HG03196 (cell line): Measurements from ENCODE around the gene PDXDC1.
A peak's percentile ranks its signal among the peaks of the same experiment; 100 is the strongest.
"Not testable (repeated sequence)": the region's sequence is repeated elsewhere in the genome, so short reads cannot be mapped to it uniquely, and the experiment has no call there.

Experiments
- ATAC-seq: cut with Tn5 transposase; IDR thresholded peaks from one replicate; pipeline ENCODE4 v1.9.1; 2021; ENCODE audit not compliant: unreplicated experiment

Gene PDXDC1

DNA sequence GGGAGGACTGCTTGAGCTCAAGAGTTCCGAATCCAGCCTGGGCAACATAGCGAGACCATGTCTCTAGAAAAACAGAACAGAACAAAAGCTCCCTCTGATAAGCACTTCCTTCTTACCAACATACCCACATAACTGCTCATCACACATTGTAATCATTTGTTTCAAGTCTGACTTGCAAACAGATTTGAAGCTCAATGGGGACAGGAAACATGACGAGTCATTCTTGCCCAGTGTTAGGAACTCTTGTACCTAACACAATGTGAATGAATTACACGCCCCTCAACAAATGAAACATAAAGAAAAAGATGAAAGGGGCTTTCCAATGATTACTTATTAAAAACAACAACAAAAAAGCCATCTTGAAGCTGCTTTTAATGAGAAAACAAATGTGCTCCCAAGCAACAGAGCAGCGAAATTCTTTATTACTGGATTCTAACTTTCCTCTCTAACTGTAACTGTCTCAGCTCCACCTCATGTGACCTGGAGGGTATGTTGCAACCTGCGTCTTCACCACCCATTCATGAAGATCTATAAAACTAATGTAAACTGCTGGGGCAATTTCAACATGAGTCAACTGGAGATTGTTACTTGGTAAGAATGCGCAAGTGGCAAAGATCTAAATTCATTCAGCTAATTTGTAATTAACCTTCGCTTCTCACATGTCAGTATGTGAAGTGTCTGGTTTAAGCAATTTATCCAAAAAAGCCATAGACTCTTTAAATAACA, 87.4 kb downstream of the PDXDC1 start:
- not testable (repeated sequence) for ATAC-seq

GRCh38 chr16:15065961-15066360, 91.1 kb downstream of the PDXDC1 start:
- ATAC-seq, result not testable (repeated sequence)

DNA sequence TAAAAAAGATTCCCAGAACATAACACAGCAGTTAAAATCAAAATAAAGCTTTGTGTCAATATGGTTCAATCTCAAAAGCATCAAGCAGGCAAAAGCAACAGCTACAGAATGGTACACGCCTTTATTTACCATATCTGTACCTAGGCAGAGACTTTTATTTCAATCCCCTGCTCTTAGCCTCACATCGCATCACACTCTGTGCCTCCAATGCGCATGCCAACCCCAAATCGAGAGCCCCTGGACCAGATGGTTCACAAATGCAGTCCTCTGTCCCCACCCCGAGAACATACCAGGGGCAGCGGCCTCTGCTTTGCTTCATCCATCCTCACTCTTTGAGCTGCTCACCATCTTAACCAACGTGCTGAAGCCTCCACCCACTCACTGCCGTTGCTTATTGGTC, 91.9 kb downstream of the PDXDC1 start:
- not testable (repeated sequence) for ATAC-seq

DNA sequence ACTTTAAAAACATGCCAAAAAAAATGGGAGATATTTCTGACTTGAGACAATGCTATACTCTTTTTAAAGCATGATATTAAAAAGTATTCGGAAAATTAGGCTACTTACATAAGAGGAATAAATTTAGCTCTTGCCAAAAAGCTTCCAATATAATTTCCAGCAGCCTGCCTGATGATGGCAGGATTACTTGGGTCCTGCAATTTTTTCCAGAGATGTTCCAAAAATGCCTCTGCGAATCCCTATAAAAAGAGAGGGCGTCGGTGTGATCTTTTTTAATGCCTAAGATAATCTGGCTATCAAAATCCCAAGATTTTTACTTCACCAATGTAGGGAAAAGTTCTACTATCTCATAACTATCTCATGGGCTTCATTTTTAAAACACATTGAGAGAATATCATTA, 96.2 kb downstream of the PDXDC1 start:
- not testable (repeated sequence) for ATAC-seq

- ATAC-seq, result not testable (repeated sequence)
Measured at GRCh38 chr16:15071916-15072769, 97.3 kb downstream of the PDXDC1 start.

DNA sequence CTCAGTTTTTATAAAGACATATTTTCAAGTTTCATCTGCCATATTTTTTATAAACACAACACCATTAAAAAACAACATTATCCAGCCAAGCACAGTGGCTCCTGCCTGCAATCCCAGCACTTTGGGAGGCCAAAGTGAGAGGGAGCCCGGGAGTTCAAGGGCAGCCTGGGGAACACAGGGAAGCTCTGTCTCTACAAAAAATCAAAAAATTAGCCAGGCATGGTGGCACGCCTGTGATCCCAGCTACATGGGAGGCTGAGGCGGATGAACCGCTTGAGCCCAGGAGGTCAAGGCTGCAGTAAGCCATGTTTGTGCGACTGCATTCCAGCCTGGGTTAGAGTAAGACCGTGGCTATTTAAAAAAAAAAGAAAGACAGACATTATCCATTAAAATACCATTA, 98.3 kb downstream of the PDXDC1 start:
- no peak for ATAC-seq

DNA sequence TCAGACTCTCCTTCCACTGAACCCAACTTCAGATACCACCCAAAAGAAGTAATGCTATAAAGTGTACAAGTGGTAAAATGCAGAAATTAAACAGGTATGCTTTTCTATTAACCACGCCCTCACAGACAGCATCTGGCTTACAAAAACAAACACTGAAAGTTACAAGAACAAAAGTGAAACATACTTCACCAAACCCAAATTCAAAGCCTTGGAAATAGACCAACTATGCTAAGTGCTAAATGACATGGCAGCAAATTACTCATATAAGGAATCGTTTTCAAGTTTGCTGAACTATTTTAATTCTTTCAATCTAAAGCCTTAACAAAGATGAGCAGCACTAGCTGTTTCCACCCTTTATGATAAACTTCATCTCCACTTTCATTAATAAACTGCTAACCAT, 101.3 kb downstream of the PDXDC1 start:
- not testable (repeated sequence) for ATAC-seq

GRCh38 chr16:15080883-15081282, 106.1 kb downstream of the PDXDC1 start:
- ATAC-seq, result not testable (repeated sequence)

DNA sequence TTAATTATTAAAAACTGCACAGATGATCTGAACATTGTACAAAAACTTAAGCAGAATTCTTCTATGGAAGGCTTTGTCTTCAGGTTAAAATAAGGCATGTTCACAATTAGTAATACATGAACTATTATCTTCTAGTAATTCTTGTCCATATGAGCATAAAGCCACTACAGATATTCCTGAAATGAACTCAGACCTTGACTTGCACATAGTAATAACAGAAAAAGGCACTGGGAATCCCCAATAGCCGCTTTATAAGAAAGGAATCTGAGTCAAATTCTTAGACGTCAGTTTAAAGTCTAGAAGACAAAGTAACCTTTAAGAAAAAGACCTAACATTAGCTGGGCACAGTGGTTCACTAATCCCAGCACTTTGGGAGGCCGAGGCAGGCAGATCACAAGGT, 108.0 kb downstream of the PDXDC1 start:
- not testable (repeated sequence) for ATAC-seq

DNA sequence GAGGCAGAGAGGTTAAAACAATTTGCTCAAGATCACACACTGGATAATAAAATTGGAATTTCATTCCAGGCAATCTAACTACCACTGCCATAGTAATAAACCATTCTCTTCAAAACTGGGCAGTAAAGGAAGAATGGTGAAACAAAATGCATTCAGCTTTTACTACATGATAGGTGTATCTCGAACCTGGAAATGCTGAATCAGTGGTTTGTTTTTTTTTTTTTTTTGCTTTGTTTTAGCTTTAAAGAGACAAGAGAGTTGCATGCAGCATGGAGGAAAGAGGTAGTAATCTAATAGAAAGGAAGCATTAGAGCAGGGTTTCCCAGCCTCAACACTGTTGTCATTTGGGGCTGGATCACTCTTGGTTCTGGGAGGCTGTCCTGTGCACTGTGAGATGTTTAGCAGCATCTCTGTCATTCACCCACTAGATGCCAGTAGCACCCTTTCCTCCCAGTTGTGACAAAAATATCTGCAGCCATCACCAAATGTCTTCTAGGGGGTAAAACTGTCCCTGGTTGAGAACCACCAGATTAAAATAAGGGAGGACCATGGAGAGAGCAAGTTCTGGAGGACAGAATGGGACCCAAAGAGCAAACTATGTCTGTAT, 115.9 kb downstream of the PDXDC1 start:
- ATAC-seq, result not testable (repeated sequence)

DNA sequence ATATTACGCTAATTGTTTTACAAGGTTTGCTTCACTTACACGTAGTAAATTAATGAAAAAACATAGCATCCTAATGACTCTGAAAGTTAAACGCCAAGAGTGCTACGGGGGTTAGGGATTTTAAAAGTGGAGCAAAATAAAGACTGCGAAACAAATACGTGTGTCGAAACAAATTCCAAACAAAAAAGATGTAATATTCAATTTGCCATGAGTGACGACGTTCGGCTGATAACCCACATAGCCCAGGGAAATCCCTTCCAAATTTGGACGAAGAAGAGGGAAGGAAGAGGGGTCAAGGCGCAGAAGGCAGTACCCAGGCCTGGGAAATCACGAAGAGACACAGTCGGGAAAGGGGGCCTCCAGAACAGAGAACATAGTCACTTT, 118.7 kb downstream of the PDXDC1 start:
- not testable (repeated sequence) for ATAC-seq

- peak; percentile 98 for ATAC-seq
Measured at GRCh38 chr16:15093955-15094827, 119.4 kb downstream of the PDXDC1 start, which contains the start of gene RRN3. TSS of gene RRN3 (minus strand) at chr16:15094272. CDS start at chr16:15094233, 39 bp downstream.

GRCh38 chr16:15096583-15096972, 121.8 kb downstream of the PDXDC1 start:
- not testable (repeated sequence) for ATAC-seq

GRCh38 chr16:15099366-15099909, 124.6 kb downstream of the PDXDC1 start:
- not testable (repeated sequence) for ATAC-seq

DNA sequence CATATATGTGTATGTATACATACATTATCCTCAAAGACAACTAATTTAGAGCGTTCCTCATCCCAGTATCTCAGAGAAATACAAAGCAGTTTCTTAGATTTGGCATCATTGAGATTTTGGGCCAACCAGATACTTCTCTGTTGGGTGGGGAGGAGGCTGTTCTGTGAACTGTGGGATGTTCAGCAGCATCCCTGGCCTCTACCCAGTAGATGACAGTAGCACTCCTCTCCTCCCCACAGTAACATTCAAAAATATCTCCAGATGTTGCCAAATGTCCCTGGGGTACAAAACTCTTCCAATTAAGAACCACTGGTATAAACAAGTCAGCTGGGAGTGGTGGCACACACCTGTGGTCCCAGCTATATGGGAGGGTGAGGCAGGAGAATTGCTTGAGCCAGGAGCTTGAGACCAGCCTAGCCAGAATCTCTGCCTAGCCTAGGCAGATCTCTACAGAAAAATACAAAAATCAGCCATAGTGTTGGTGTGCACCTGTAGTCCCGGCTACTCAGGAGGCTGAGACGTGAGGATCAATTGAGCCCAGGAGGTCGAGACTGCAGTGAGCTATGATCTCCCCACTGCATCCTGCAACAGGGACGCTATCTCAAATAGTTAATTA, 125.7 kb downstream of the PDXDC1 start:
- ATAC-seq, result not testable (repeated sequence)

GRCh38 chr16:15127641-15128425, 153.0 kb downstream of the PDXDC1 start:
- not testable (repeated sequence) for ATAC-seq

- not testable (repeated sequence) for ATAC-seq
Measured at GRCh38 chr16:15130256-15130932, 155.6 kb downstream of the PDXDC1 start.

DNA sequence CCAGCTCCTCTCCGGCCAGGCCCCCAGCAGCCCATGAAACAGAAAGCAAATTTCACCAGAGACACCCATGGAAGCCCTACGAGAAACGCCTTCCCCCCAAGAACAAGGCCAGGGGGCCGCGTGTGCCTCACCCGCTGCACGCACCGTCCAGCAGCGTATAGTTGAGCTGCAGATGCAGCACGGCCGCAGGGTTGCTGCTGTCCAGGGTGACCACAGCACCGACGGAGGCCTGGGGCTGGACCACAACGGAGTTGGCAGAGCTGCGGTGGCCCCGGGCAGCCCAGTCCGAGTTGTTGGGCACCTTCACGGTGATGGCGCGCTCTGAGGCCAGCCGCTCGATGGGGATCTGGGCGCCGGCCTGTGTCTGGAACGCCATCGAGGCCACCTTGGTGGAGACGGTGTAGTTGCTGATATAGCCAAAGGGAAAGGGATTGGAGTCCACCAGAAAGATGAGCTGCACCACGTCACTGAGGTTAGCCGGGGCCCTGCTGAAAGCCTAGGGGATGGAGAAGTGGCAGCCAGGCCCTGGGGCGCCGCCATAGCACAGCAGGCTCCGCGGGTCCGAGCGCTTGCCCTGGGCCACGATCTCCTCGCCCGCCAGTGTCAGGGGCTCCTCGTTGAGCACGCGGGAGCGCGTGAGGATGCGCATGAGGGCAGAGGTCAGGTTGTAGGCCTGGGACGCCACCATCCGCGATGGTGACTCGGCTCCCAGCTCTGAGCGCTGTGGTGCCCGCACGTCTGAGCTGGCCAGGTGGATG, 156.3 kb downstream of the PDXDC1 start:
- not testable (repeated sequence) for ATAC-seq
